Right kidney (tissue), 1 donor: ENCODE data around the gene TMEM132E.

Experiments
- DNase-seq: peaks from one replicate; pipeline ENCODE4 v3.0.0-alpha.2; 2016

The TMEM132E gene

GRCh38 chr17:34665819-34666763 lies 86.7 kb downstream of the TMEM132E start:
- DNase-seq: no peak

GRCh38 chr17:34667656-34668055 lies 88.3 kb downstream of the TMEM132E start:
- DNase-seq: no peak

DNA sequence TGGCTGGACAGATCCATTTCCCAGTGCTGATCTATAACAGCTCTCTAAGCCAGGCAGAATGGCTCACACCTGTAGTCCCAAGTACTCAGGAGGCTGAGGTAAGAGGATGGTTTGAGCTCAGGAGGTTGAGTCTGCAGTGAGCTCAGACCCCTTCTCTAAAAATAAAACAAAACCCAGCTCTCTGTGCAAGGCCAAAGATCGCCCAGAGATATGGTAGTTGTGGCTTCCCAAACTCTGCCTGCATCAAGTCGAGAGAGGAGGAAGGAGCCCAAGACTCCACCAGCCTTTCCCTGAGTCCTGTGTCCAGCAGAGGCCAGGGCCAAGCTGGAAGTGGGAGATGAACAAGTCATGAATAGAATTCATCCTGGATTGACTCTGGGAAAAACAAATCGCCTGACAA lies 88.8 kb downstream of the TMEM132E start:
- no peak for DNase-seq

GRCh38 chr17:34669511-34669910 lies 90.1 kb downstream of the TMEM132E start:
- DNase-seq: no peak

- no peak for DNase-seq
Measured at GRCh38 chr17:34670618-34671017, 91.2 kb downstream of the TMEM132E start.

- no peak for DNase-seq
Measured at GRCh38 chr17:34671191-34671590, 91.8 kb downstream of the TMEM132E start.

GRCh38 chr17:34672176-34672785 lies 92.9 kb downstream of the TMEM132E start:
- DNase-seq: no peak

DNA sequence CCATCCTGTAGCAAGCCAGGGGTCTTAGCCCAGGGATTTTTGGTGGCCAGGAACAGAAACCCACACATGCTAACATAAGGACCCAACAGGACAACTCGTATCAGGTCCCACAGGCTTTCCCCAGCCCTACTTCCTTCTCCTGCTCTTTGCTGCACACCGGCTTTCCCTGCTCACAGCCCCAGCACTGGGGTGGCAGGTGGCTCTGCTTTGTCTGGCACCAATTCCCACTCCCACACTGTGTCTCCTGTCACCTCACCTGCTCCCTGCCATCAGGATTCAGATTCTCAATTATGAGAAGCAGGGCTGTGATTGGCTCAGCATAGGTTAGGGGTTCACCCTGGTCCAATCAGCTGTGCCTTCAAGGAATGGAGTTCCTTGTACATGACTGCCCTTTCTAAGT lies 94.1 kb downstream of the TMEM132E start:
- DNase-seq: no peak

DNA sequence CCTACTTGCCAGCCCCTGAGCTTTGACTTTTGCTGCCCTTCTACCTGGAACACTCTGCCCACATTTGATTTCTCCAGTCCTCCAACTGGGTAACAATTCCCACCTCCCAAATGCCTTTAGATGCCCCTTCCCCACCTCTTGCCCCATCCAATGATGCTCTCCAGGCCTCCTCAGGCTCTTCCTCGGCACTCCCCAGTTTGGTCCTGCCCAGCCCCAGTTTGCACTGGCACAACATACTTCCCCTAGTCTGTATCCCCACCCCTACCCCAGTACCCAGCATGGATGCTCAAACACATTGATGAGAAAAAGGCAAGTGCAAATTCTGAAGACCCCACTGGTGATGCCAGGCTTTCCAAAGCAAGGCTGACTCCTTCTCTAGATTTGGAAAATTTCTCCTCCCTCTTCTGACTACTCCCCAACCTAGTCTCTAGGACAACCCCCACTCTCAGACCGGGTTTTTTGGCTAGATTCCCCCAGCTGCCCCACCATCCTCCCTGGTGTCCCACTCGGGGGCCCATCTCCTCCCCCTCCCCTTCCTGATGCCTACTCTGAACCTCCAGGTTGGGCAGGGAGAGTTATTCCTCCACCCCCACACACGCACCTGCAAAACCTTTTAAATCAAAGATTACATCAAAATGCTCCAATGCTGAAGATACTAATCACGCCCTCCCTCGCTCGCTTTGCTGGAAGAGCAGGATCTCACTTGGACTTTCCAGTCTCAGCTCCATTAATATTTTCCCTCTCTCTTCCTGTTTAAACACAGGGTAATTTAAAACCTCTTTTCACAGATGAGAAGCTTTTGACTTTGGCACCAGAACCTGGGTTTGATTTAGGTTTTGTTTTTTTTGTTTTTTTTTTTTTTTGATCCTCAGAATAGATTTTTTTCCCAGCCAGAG lies 94.9 kb downstream of the TMEM132E start:
- DNase-seq: no peak

- no peak for DNase-seq
Measured at GRCh38 chr17:34675143-34675542, 95.8 kb downstream of the TMEM132E start.

- no peak for DNase-seq
Measured at GRCh38 chr17:34675605-34676004, 96.2 kb downstream of the TMEM132E start.

DNA sequence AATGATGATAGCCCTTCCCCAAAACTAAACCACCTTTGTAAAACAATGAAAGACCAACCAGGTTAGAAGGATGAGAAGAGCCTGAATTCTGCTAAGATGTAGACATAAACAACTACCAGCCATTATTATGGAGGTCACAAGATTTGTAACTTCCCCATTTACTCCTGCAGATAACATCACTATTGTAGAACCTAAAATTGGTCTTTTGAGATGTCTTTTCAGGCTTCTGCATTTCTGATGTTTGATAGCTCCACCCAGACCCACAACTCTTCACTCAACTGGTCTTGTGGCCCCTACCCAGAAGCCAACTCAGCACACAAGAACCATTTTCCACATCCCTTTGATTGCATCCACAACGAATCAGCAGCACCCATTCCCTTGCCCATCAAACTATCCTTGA lies 100.8 kb downstream of the TMEM132E start:
- no peak for DNase-seq

DNA sequence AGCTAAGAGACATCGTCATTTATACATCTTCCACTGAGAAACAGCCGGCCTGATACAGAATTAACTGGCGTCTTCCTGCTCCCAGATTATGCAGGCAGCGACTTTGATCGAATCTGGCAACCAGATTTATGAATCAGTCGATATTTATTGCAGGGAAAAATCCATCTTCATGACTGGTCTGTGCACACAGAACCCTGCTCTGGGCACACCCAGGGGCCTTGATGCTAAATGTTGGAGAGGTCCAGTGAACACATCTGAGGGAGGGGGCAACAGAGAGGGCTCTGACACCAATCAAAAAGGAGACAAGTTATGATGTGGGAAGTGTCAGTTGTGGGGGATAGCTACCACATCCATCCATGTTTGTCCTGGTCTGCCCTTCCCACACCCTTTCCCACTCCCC lies 102.9 kb downstream of the TMEM132E start:
- no peak for DNase-seq

DNA sequence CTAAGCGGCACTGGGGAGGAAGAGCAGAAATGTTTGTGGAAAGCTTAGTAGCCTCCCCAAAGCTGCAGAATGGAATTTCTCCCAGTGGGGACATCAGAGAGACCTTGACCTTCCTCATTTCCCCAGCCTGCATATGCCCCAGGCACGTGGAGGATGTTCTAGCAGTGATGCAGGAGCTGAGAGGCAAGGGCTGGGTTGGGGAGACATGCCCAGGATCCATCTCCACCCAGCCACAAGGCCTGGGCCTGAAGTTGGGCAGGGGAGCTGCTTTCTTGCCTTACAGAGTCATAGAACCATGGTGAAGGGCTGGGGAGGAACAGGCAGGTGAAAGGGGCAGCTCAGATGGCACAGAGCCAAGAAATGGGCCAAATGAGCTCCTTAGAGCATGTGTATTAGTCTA lies 104.0 kb downstream of the TMEM132E start:
- DNase-seq: no peak
